NK-92 (cell line): ENCODE measurements around the gene MDM4.

ENCODE experiments used
- DNase-seq: peaks from one replicate; lab custom pipeline; 2025; ENCODE audit not compliant: unreplicated experiment; lab: John Stamatoyannopoulos, UW

The MDM4 gene

GRCh38 chr1:204487256-204487615 lies 29.0 kb upstream of the MDM4 start:
- DNase-seq = no peak

- no peak for DNase-seq
Measured at GRCh38 chr1:204491655-204492054, 24.6 kb upstream of the MDM4 start.

GRCh38 chr1:204493145-204493983 lies 22.8 kb upstream of the MDM4 start:
- DNase-seq = no peak

- DNase-seq = no peak
Measured at GRCh38 chr1:204493984-204494280, 22.3 kb upstream of the MDM4 start.

GRCh38 chr1:204494281-204495077 lies 21.7 kb upstream of the MDM4 start, which contains the start of gene PIK3C2B:
Gene PIK3C2B (minus strand): TSS chr1:204494805. CDS start chr1:204469802, 25,003 bp downstream.
- no peak for DNase-seq

GRCh38 chr1:204495078-204495753 lies 21.0 kb upstream of the MDM4 start:
- DNase-seq = no peak

GRCh38 chr1:204495777-204496176 lies 20.4 kb upstream of the MDM4 start:
- no peak for DNase-seq

GRCh38 chr1:204498981-204499380 lies 17.2 kb upstream of the MDM4 start:
- no peak for DNase-seq

- DNase-seq = no peak
Measured at GRCh38 chr1:204499511-204500468, 16.4 kb upstream of the MDM4 start.

GRCh38 chr1:204502241-204502640 lies 14.0 kb upstream of the MDM4 start:
- no peak for DNase-seq

- DNase-seq = no peak
Measured at GRCh38 chr1:204503122-204503912, 12.9 kb upstream of the MDM4 start.

GRCh38 chr1:204503913-204504519 lies 12.2 kb upstream of the MDM4 start:
- DNase-seq = no peak

GRCh38 chr1:204505674-204506200 lies 10.5 kb upstream of the MDM4 start:
- no peak for DNase-seq

GRCh38 chr1:204506201-204506968 lies 9.8 kb upstream of the MDM4 start:
- no peak for DNase-seq

GRCh38 chr1:204506969-204507316 lies 9.3 kb upstream of the MDM4 start:
- peak; percentile 38 for DNase-seq

- no peak for DNase-seq
Measured at GRCh38 chr1:204507317-204508105, 8.7 kb upstream of the MDM4 start.

GRCh38 chr1:204509186-204509635 lies 7.0 kb upstream of the MDM4 start:
- DNase-seq = no peak

GRCh38 chr1:204511366-204511765 lies 4.8 kb upstream of the MDM4 start:
- DNase-seq = no peak
